Thyroid gland (tissue), 4 donors: ENCODE measurements around the gene C20orf202. TPM values are rescaled to one million over a fixed set of nuclear protein-coding genes. Genes with fewer than 3 reads are reported as not detected.
"Not testable (repeated sequence)": the region's sequence is repeated elsewhere in the genome, so short reads cannot be mapped to it uniquely, and the experiment has no call there.

ENCODE experiments used
- DNase-seq, 2 donors: peaks; one replicate each; pipeline ENCODE4 v3.0.0-alpha.2; 2019
- H3K27ac ChIP-seq, 3 donors: fragments of 200-600 bp; sonication (generic); 1 replicate in 2 of 3; 2 replicates in 1 of 3; pipeline ENCODE4 v1.5.1; 2016 to 2019; ENCODE audit warnings: mild to moderate bottlenecking in 1 of 3, moderate library complexity in 1 of 3
- H3K27me3 ChIP-seq: fragments of 200-600 bp; sonication (generic); one replicate; pipeline ENCODE4 v1.5.1; 2019
- H3K36me3 ChIP-seq, 2 donors: fragments of 200-600 bp; sonication (generic); one replicate each; pipeline ENCODE4 v1.5.1; 2016 to 2019
- H3K4me1 ChIP-seq, 2 donors: fragments of 200-600 bp; sonication (generic); one replicate each; pipeline ENCODE4 v1.5.1; 2017 to 2019
- H3K4me3 ChIP-seq, 3 donors: fragments of 200-600 bp; sonication (generic); replicated peaks in 1 of 3; 1 replicate in 2 of 3; 2 replicates in 1 of 3; pipeline ENCODE4 v1.5.1; 2016; ENCODE audit warnings: mild to moderate bottlenecking in 1 of 3
- H3K9me3 ChIP-seq: fragments of 200-600 bp; sonication (generic); one replicate; pipeline ENCODE4 v1.5.1; 2017
- POLR2A ChIP-seq, 2 donors: fragments of 450-650 bp; IDR thresholded peaks; one replicate each; pipeline ENCODE4 v1.6.1; 2017; ENCODE audit warnings: antibody characterized with exemption in 2 of 2, mild to moderate bottlenecking in 2 of 2, moderate library complexity in 1 of 2
- WGBS, 2 donors: methylation state at CpG; one replicate each; pipeline ENCODE4 v1.1.5; 2017; 5-methylcytosine and 5-hydroxymethylcytosine counted together
- intact Hi-C: fragments of 100-400 bp; cut with DNase I; formaldehyde crosslinking; loops from one replicate; pipeline ENCODE4 v1.15.1; 2023
- total RNA-seq, 4 donors: library from RNA; depleted of rRNA; stranded (reverse); fragments of >200 nt; gene quantifications; one replicate each; pipeline ENCODE4 v1.2.3, GENCODE V29; 2016
- TF ChIP-seq, protein P1 (sequence below), 6 experiments: fragments of 200-600 bp in 3 of 6; fragments of 450-650 bp in 3 of 6; sonication (generic) in 3 of 6; IDR thresholded peaks; one replicate each; pipeline ENCODE4 v1.5.1; 2016 to 2019; ENCODE audit warnings: antibody characterized with exemption in 6 of 6, mild to moderate bottlenecking in 2 of 6, inconsistent platforms in 1 of 6, moderate library complexity in 1 of 6

Gene C20orf202
- total RNA-seq, 4 donors from 2014 or later: 0.27 TPM; not detected in 3

DNA sequence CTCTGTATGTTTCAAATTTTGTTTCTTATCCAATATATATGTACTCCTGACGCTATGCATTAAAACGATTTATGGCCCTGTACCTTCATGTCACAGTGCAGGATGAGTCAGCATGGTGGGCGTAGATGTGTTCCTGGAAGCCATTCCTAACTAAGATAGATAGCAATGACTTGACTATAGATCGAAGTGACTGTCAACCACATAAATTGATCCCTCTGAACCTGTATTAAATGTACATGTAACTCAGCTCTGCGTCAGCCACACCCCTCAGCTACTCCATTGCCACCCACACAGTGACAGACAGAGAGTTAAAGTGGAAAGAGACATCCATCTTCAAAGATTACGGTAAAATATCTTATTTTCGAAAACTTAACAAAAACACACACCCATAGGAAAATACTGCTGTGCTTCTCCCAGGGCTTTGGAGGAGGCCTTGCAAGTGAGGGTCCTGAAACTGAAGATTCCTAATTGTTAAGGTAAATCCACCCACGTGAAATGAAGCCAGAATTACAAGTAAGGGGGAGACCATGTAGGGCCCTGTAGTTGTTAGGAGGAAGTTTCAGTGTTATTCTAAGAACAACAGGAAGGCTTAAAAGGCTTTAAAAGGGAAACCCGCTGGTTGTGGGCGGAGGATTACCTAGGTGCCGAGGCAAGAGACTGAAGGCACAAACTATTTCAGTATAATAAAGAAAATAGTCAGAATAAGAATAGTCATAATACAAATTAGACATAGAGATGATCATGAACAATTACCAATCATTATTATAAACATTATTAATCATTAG lies 12.3 kb downstream of the C20orf202 start:
- Histone ChIP-seq H3K9me3 (no peaks in the 10 kb centered on the region), H3K27me3 (no peaks in the 10 kb centered on the region), H3K4me3 (no peak overlapping the region), H3K27ac (no peak overlapping the region), H3K4me1 (peaks cover 0 to 9% of the 10 kb centered on the region in 2 donors), H3K36me3 (no peaks in the 10 kb centered on the region)
- TF ChIP-seq, protein P1, sequence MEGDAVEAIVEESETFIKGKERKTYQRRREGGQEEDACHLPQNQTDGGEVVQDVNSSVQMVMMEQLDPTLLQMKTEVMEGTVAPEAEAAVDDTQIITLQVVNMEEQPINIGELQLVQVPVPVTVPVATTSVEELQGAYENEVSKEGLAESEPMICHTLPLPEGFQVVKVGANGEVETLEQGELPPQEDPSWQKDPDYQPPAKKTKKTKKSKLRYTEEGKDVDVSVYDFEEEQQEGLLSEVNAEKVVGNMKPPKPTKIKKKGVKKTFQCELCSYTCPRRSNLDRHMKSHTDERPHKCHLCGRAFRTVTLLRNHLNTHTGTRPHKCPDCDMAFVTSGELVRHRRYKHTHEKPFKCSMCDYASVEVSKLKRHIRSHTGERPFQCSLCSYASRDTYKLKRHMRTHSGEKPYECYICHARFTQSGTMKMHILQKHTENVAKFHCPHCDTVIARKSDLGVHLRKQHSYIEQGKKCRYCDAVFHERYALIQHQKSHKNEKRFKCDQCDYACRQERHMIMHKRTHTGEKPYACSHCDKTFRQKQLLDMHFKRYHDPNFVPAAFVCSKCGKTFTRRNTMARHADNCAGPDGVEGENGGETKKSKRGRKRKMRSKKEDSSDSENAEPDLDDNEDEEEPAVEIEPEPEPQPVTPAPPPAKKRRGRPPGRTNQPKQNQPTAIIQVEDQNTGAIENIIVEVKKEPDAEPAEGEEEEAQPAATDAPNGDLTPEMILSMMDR (IDR thresholded peaks at IDR 0.05): no peak
- no peak for TF ChIP-seq POLR2A (IDR thresholded peaks at IDR 0.05)
- DNase-seq: no peak
- intact Hi-C loops: no loop called here
- whole genome bisulfite sequencing, 2 donors: 84 to 86% methylated on average over 11 of the region's 11 CpGs

DNA sequence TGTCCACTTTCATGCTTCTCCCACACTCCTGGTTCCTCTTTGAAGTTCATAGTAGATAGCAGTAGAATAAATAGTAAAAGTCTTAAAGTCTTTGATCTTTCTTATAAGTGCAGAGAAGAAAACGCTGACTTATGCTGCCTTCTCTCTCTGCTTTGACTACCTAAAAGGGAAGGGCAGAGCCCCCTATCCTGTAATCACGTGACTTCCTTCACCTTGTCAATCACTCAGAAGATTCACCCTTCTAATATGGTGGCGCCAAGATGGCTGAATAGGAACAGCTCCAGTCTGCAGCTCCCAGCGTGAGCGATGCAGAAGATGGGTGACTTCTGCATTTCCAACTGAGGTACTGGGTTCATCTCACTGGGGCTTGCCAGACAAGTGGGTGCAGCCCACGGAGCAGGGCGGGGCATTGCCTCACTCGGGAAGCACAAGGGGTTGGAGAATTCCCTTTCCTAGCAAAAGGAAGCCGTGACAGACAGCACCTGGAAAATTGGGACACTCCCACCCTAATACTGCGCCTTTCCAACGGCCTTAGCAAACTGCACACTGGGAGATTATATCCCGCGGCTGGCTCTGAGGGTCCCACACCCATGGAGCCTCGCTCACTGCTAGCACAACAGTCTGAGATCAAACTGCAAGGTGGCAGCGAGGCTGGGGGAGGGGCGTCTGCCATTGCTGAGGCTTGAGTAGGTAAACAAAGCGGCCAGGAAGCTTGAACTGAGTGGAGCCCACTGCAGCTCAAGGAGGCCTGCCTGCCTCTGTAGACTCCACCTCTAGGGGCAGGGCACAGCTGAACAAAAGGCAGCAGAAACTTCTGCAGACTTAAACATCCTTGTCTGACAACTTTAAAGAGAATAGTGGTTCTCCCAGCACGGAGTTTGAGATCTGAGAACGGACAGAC lies 13.5 kb downstream of the C20orf202 start:
- H3K4me3 ChIP-seq, DNase-seq, H3K4me1 ChIP-seq, H3K36me3 ChIP-seq, H3K27ac ChIP-seq, H3K27me3 ChIP-seq, H3K9me3 ChIP-seq, intact Hi-C loops: not testable (repeated sequence)
- WGBS, 2 donors: 70 to 72% methylated on average over 16 to 19 of the region's 19 CpGs

DNA sequence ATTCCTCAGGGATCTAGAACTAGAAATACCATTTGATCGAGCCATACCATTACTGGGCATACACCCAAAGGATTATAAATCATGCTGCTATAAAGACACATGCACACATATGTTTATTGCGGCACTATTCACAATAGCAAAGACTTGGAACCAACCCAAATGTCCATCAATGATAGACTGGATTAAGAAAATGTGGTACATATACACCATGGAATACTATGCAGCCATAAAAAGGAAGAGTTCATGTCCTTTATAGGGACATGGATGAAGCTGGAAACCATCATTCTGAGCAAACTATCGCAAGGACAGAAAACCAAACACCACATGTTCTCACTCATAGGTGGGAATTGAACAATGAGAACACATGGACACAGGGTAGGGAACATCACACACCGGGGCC lies 19.5 kb downstream of the C20orf202 start:
- H3K4me1 ChIP-seq, intact Hi-C loops, H3K4me3 ChIP-seq, H3K27ac ChIP-seq, H3K9me3 ChIP-seq, DNase-seq, H3K36me3 ChIP-seq, H3K27me3 ChIP-seq: not testable (repeated sequence)
- WGBS, 2 donors: 96 to 100% methylated on average over 4 of the region's 4 CpGs

DNA sequence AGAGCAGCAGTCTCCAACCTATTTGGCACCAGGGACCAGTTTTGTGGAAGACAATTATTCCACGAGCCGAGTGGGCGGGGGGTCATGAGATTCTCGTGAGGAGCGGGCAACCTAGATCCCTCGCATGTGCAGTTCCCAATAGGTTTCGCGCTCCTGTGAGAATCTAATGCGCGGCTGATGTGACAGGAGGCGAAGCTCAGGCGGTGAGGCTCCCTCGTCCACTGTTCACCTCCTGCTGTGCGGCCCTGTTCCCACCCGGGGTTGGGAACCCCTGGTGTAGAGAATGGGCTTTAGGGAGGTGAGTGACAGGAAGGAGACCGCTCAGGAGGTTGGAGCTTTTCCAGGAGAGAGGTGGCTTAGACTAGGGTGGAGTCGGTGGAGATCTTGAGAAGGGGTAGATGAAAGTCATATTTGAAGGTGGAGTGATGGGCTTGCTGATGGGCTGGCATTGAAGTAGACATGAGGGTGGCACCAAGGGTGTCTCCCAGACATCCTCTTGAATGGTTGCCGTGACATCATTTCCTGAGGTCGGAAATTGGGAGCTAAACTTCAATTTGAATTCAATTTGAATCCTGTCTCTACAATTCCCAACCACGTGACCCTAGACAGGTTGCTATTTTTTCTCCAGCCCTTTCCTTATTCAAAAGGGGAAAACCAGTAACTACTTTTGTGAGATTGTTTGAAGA lies 21.1 kb downstream of the C20orf202 start:
- intact Hi-C loops: no loop called here
- TF ChIP-seq, protein P1 (IDR thresholded peaks at IDR 0.05): no peak
- no peak for TF ChIP-seq POLR2A (IDR thresholded peaks at IDR 0.05)
- WGBS, 2 donors: 86 to 87% methylated on average over 20 of the region's 20 CpGs
- Histone ChIP-seq H3K4me1 (peaks cover 0 to 10% of the 10 kb centered on the region in 2 donors), H3K4me3 (no peak overlapping the region), H3K27ac (no peak overlapping the region), H3K9me3 (no peaks in the 10 kb centered on the region), H3K36me3 (no peaks in the 10 kb centered on the region), H3K27me3 (no peaks in the 10 kb centered on the region)
- no peak for DNase-seq

DNA sequence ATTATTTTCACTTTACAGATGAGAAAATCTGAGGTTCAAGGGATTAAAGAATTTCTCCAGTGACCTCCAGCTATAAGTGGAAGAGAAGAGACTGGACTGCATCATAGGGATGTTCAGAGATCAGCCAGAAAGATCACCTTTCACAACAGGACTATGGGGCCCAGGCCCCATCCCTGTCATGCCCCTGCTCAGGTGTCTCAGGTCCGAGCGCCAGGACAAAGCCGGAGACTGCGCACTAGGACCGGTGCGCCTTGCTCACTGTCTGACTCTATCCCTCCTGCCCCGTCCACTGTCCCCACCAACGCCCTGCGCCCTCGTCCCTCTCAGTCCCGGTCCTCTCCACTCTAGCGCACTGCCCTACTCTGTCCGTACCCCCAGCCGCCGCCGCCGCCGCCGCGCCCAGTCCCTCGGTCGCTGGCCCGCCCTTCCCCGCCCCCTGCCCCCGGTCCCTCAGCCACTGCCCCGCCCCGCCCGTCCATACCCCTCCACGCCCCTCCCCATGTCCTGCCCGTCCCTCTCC lies 22.1 kb downstream of the C20orf202 start:
- H3K36me3 ChIP-seq: no peaks in the 10 kb centered on the region
- DNase-seq: peak in 1 of 2 donors; percentile 74
- TF ChIP-seq, protein P1 (IDR thresholded peaks at IDR 0.05): no peak
- H3K27me3 ChIP-seq: no peaks in the 10 kb centered on the region
- intact Hi-C loops: no loop called here
- peaks cover 0 to 10% of the 10 kb centered on the region in 2 donors for H3K4me1 ChIP-seq
- peak overlapping the region in 1 of 3 donors; percentile 31 for H3K4me3 ChIP-seq
- H3K27ac ChIP-seq: no peak overlapping the region
- no peaks in the 10 kb centered on the region for H3K9me3 ChIP-seq
- WGBS, 2 donors: 4 to 8% methylated on average over 11 to 25 of the region's 30 CpGs
